GM19023 (cell line): ENCODE measurements around the gene GOLGB1.
"Not testable (repeated sequence)": the region's sequence is repeated elsewhere in the genome, so short reads cannot be mapped to it uniquely, and the experiment has no call there.

Experiments
- ATAC-seq: cut with Tn5 transposase; IDR thresholded peaks from one replicate; pipeline ENCODE4 v1.9.1; 2021; ENCODE audit warnings: mild to moderate bottlenecking, moderate library complexity; ENCODE audit not compliant: unreplicated experiment

Gene GOLGB1

GRCh38 chr3:121743106-121743505, 6.4 kb downstream of the GOLGB1 start:
- not testable (repeated sequence) for ATAC-seq

GRCh38 chr3:121740896-121741295, 8.6 kb downstream of the GOLGB1 start:
- no peak for ATAC-seq

- no peak for ATAC-seq
These were observed 9.6 kb downstream of the GOLGB1 start for GRCh38 chr3:121739902-121740301.

DNA sequence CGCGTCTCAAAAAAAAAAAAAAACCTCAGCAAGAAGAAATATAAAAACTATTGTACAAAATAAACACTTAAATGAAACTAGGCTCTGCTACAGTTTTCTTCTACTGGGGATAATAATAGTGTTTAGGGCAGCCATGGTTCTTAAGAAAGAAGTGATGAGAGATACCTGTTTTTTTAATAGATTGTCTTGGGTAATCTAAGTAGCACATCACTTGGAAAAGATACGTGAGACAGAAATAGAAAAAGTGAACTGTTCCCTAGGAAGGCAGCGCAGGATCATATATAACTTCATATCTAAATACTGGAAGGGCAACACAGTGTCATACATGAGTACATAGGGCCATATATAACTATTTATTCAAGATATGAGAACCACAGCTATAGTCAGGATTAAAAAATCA, 11.9 kb downstream of the GOLGB1 start:
- ATAC-seq: no peak

DNA sequence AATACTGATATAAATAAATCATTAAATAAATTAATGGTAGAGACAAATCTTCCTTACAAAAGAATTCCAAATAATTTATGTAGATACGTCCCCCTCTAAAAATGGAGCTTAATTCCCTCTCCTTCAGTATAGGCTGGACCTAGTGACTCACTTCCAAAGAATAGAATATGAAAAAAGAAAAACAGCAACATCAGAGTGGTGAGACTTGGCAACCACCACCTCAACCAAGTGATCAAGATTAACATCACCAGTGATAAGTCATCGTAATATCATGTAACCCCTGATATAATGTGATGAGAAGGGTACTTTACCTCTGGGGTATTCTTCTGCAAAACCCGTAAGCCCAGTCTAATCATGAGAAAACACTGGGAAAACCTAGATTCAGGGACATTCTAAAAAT, 13.4 kb downstream of the GOLGB1 start:
- no peak for ATAC-seq

GRCh38 chr3:121735047-121735696, 14.4 kb downstream of the GOLGB1 start:
- peak; percentile 81 for ATAC-seq

DNA sequence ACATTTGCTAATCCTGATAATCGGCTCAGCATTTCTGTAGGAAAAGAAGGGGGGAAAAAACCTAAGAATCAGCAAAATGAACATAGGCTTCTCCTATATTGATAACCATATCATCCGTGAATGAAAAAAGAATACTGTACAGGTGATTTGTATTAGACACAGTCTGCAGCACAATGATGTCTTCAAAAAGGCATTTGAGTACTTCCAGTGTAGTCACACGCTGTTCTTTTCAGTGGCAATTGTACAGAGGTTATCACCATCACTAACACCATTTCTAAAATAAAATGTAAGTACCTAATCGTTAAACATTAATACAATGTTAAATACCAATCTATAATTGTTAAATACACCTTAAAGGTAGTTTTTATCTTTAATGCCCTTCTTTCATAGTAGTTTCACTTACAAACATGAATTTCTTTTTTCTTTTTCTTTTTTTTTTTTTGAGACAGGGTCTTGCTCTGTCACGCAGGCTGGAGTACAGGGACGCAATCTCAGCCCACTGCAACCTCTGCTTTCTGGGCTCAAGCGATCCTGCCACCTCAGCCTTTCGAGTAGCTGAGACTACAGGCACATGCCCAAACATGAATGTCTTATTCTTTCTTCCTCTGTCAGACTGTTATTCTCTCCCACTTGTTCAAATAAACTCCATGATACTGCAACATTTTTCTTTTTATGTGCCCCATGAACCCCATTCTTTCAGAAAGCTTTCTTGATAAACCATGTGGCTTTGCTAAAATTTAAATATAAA, 18.4 kb downstream of the GOLGB1 start:
- no peak for ATAC-seq

- ATAC-seq: peak; percentile 74
These were observed 25.4 kb downstream of the GOLGB1 start for GRCh38 chr3:121724130-121724529.

DNA sequence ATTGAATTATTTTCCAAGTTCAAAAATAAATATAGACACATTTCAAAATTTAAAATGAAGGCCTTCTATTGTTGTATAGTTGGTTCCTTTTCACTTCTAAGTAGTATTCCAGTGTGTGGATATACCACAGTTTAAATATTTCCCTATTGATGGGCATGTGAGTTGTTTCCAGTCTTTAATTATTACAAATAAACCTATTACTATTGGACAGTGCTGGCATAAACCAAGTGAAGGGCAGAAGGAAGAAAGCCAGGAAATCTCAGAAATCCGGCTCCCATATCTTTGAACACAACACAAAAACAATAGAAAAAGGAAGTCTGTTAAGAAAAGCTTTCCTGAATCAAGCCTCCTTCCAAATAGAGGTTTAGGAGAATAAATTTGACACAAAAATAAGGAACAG, 26.1 kb downstream of the GOLGB1 start:
- no peak for ATAC-seq

- no peak for ATAC-seq
These were observed 27.1 kb downstream of the GOLGB1 start for GRCh38 chr3:121722411-121722810.

- ATAC-seq: no peak
These were observed 29.4 kb downstream of the GOLGB1 start for GRCh38 chr3:121720163-121720562.

- no peak for ATAC-seq
These were observed 30.1 kb downstream of the GOLGB1 start for GRCh38 chr3:121719423-121719822.

GRCh38 chr3:121718205-121718846, 31.2 kb downstream of the GOLGB1 start:
- ATAC-seq: no peak

GRCh38 chr3:121710347-121710746, 39.2 kb downstream of the GOLGB1 start:
- no peak for ATAC-seq

GRCh38 chr3:121707531-121708273, 41.8 kb downstream of the GOLGB1 start:
- ATAC-seq: no peak

DNA sequence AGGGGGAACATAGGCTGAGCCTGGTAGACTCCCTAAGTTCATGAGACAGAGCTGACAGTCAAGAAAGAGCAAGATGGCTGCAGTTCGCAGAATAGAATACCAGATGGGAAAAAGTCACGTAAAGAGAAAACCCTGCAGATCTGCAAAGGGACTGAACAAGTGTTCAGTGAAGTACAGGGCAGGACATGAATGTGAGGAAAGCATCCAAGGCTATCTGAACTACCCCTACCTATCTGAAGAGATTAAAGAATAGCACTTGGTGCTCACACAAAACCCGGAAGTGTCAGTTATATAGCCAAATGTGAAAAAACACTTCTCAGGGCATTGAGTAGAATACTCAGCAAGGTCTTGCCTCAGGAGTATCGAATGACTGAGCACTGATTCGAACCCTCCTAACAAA, 44.0 kb downstream of the GOLGB1 start:
- no peak for ATAC-seq

DNA sequence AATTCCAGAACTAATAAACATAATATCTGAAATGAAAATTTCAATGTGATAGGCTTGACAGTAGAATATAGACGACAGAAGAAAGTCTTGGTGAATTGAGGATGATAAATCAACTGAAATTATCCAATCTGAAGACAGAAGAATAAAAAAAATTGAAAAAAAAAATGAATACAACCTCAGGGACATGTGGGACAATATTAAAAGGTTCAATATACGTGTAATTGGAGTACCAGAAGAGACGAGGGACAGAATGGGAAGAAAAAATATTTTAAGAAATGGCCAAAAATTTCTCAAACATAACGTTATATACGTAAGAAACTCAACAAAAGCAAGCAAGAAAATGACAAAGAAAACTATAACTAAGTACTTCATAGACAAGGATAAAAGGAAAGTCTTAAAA, 45.6 kb downstream of the GOLGB1 start:
- no peak for ATAC-seq

DNA sequence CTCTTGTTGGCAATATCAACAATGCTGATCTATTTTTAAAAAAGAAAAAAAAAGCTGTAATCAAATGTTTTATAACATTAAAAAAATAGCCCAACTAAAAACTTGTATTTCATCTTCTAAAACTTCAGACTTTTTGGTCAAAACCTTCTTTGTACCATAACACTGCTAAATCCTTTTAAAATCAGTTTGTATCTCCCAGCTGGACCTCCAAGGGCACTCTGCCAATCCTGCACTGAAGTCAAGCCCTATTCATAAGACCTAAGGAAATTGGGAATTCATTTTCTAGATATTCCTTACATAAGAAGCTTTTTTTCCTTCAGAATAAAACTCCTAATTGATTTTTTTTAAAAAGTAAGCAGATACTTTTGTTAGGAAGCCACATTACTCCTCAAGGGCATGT, 50.6 kb downstream of the GOLGB1 start:
- no peak for ATAC-seq

DNA sequence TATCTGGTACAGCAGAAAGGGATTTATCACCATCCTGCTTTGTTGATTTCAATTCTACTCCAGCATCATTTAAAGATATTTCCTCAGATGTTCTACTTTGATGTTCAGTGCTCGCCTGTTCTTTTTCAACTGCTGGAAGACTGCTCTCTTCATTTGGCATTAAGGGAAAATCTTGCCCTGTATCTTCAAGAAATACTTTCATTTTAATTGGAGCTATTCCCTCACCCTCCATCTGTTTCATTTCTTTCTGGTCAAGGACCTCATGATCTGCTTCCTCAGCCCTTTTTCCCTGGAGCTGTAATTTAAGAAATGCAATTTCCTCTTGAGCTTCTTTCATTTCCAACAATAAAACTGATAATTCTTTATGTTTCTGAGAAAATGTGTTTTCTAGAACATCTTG, 51.1 kb downstream of the GOLGB1 start:
- ATAC-seq: no peak

DNA sequence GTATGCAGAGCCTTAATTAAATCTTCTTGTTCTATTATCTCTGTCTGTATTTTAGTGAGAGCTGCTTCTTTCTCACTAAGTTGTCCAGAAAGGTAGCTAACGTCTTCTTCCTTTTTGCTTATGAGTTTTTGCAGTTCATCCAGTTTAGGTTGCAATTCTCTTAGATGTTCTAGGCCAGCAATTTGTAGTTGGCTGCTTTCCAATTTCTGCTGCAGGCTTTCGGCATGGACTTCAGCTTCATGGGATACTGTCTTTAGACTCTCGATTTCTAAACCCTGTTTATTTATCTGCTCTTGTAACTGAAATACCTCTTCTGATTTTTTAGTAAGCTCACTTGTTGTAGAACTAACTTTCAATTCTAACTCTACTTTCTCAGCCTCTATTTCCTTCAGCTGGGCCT, 53.4 kb downstream of the GOLGB1 start:
- no peak for ATAC-seq

- ATAC-seq: no peak
These were observed 57.4 kb downstream of the GOLGB1 start for GRCh38 chr3:121692010-121692699.
